GM12878 (cell line): Measurements from ENCODE around the gene QSOX1. TPM values are rescaled to one million over a fixed set of nuclear protein-coding genes. Genes with fewer than 3 reads are reported as not detected.

Experiments used
- ATAC-seq: fragments of 200-7000 bp; cut with Tn5 transposase; 3 replicates; pipeline ENCODE4 v1.9.1; 2020; ENCODE audit warnings: mild to moderate bottlenecking, moderate library complexity
- BruUV-seq: library from RNA; stranded (reverse); fragments of 400-500 nt; replicated peaks from 2 replicates; lab custom pipeline; 2021; lab: Mats Ljungman, UMichigan
- CTCF ChIA-PET: fragments of 300-600 bp; sonication (Branson Sonifier 250); formaldehyde crosslinking; extraction: SDS; loops from one replicate; lab custom pipeline; 2021; ENCODE audit warnings: inconsistent platforms; lab: Yijun Ruan, JAX
- POLR2A ChIA-PET: fragments of 350-600 bp; formaldehyde crosslinking; extraction: SDS; loops from one replicate; lab custom pipeline; 2021; ENCODE audit warnings: inconsistent platforms; lab: Charles Lee
- RAD21 ChIA-PET: fragments of 300-600 bp; sonication (Branson Sonifier 250); formaldehyde crosslinking; loops from one replicate; lab custom pipeline; 2023; ENCODE audit warnings: antibody characterized with exemption; ENCODE audit not compliant: unreplicated experiment; lab: Charles Lee
- SMC1A ChIA-PET: fragments of 300-600 bp; sonication (Branson Sonifier 250); formaldehyde crosslinking; loops from one replicate; lab custom pipeline; 2023; ENCODE audit not compliant: unreplicated experiment, uncharacterized antibody; lab: Charles Lee
- DNase-seq: peaks from one replicate; pipeline ENCODE4 v3.0.0-alpha.2; 2011; ENCODE audit warnings: low read depth, low spot score
- FAIRE-seq: peaks from 3 replicates; lab custom pipeline; 2011; peaks lifted over from hg19 to GRCh38; lab: Jason Lieb, UNC
- H2AFZ ChIP-seq: 2 replicates; pipeline ENCODE4 v1.6.0; 2011; ENCODE audit warnings: low read depth, low read length, control low read depth; ENCODE audit not compliant: control insufficient read depth
- H3K27ac ChIP-seq: 2 replicates; pipeline ENCODE4 v1.5.1; 2011; ENCODE audit warnings: control low read depth; ENCODE audit not compliant: control insufficient read depth, insufficient read depth
- H3K27me3 ChIP-seq, 2 experiments: replicated peaks in 1 of 2; 2 replicates each; pipeline versions ENCODE4 v1.6.0 to v1.6.1; 2011; ENCODE audit warnings: low read length in 1 of 2; ENCODE audit not compliant: control insufficient read depth in 2 of 2, insufficient read depth in 2 of 2
- H3K36me3 ChIP-seq, 2 experiments: 2 replicates each; pipeline ENCODE4 v1.5.1; 2011; ENCODE audit warnings: low read length in 1 of 2; ENCODE audit not compliant: control insufficient read depth in 2 of 2, insufficient read depth in 2 of 2
- H3K4me1 ChIP-seq: 2 replicates; pipeline ENCODE4 v1.6.1; 2011; ENCODE audit warnings: mild to moderate bottlenecking, low read length, moderate library complexity, mixed read lengths; ENCODE audit not compliant: control insufficient read depth, insufficient read depth
- H3K4me2 ChIP-seq: 2 replicates; pipeline ENCODE4 v1.6.0; 2011; ENCODE audit warnings: control low read depth; ENCODE audit not compliant: control insufficient read depth, insufficient read depth
- H3K4me3 ChIP-seq: fragments of 200-600 bp; sonication (generic); 2 replicates; pipeline ENCODE4 v1.5.1; 2016
- H3K79me2 ChIP-seq: 2 replicates; pipeline ENCODE4 v1.6.0; 2011; ENCODE audit warnings: low read length; ENCODE audit not compliant: control insufficient read depth, insufficient read depth
- H3K9ac ChIP-seq: 2 replicates; pipeline ENCODE4 v1.8.0; 2011; ENCODE audit warnings: low read length, control low read depth, mixed read lengths; ENCODE audit not compliant: control insufficient read depth, insufficient read depth
- H3K9me3 ChIP-seq: replicated peaks from 3 replicates; pipeline ENCODE4 v1.5.1; 2011; ENCODE audit warnings: mild to moderate bottlenecking, low read length; ENCODE audit not compliant: control insufficient read depth, insufficient read depth
- H4K20me1 ChIP-seq: 2 replicates; pipeline ENCODE4 v1.6.0; 2011; ENCODE audit not compliant: control insufficient read depth, insufficient read depth
- CEBPZ ChIP-seq: fragments of 150-350 bp; IDR thresholded peaks from 2 replicates; pipeline ENCODE4 v1.6.1; 2016; ENCODE audit warnings: low read depth, low read length
- EED ChIP-seq: sonication (generic); IDR thresholded peaks from 2 replicates; pipeline ENCODE4 v1.6.1; 2016; ENCODE audit warnings: antibody characterized with exemption, low read depth
- HSF1 ChIP-seq: fragments of 150-350 bp; IDR thresholded peaks from 2 replicates; pipeline ENCODE4 v1.6.1; 2014; ENCODE audit warnings: mild to moderate bottlenecking, low read depth, low read length
- JUND ChIP-seq: IDR thresholded peaks from 2 replicates; pipeline ENCODE4 v1.6.1; 2012; ENCODE audit warnings: low read depth, mild to moderate bottlenecking, low read length, improper control_type of control experiment, moderate library complexity
- MTA2 ChIP-seq: fragments of 450-650 bp; IDR thresholded peaks from 2 replicates; pipeline ENCODE4 v1.6.1; 2016; ENCODE audit warnings: low read depth, mild to moderate bottlenecking, moderate library complexity
- NRF1 ChIP-seq: conservative IDR thresholded peaks from 2 replicates; pipeline ENCODE4 v1.6.1; 2011; ENCODE audit warnings: mild to moderate bottlenecking, low read depth, low read length, improper control_type of control experiment
- SUPT20H ChIP-seq: IDR thresholded peaks from 2 replicates; pipeline ENCODE4 v1.6.1; 2011; ENCODE audit warnings: low read depth, mild to moderate bottlenecking, low read length, moderate library complexity, borderline replicate concordance; ENCODE audit not compliant: control insufficient read depth
- USF1 ChIP-seq: IDR thresholded peaks from 2 replicates; pipeline ENCODE4 v1.6.1; 2011; ENCODE audit warnings: borderline replicate concordance, low read depth, mild to moderate bottlenecking, moderate library complexity, mixed read lengths, low read length; ENCODE audit not compliant: insufficient read depth; ENCODE audit errors: extremely low read length
- YBX1 ChIP-seq: fragments of 450-650 bp; IDR thresholded peaks from 2 replicates; pipeline ENCODE4 v1.6.1; 2016; ENCODE audit warnings: antibody characterized with exemption
- ZBTB4 ChIP-seq: fragments of 450-650 bp; formaldehyde crosslinking; IDR thresholded peaks from 2 replicates; pipeline ENCODE4 v1.4.0; 2022; ENCODE audit warnings: mild to moderate bottlenecking, moderate library complexity
- WGBS: methylation state at CpG from one replicate; pipeline ENCODE4 v1.1.6; 2016; ENCODE audit warnings: low lambda C conversion rate; ENCODE audit not compliant: insufficient replicate concordance, insufficient coverage; ENCODE audit errors: missing lambda C conversion rate; 5-methylcytosine and 5-hydroxymethylcytosine counted together
- in situ Hi-C: fragments of 300-500 bp; cut with MboI; formaldehyde crosslinking; loops from 9 replicates; pipeline ENCODE4 v1.14.3; 2018; ENCODE audit warnings: mixed read lengths
- intact Hi-C: fragments of 100-400 bp; cut with micrococcal nuclease; formaldehyde crosslinking; loops from one replicate; pipeline ENCODE4 v1.14.2; 2022; ENCODE audit not compliant: unreplicated experiment
- polyA plus RNA-seq, 11 experiments: library from polyadenylated mRNA; depleted of rRNA in 4 of 11; unstranded in 6 of 11; stranded (reverse) in 5 of 11; fragments of >200 nt; fragmentation: Nextera tagmentation in 4 of 11; fragmentation: Illumina TruSeq in 1 of 11; extraction: Ambion mirVana in 4 of 11; extraction: Trizol in 1 of 11; gene quantifications; 1 replicate in 1 of 11; 2 replicates in 10 of 11; pipeline versions ENCODE4 v1.2.1 to v1.2.3, GENCODE V29; 2011 to 2016; ENCODE audit warnings: inconsistent platforms in 2 of 11, missing spikeins in 2 of 11, low read depth in 1 of 11
- total RNA-seq, 4 experiments: library from RNA; depleted of rRNA in 3 of 4; stranded (reverse); fragments of >200 nt in 3 of 4; fragmentation: Illumina TruSeq in 1 of 4; extraction: Trizol in 1 of 4; gene quantifications; 2 replicates each; pipeline versions ENCODE4 v1.2.1 to v1.2.3, GENCODE V29; 2013 to 2021

Gene QSOX1
- total and polyA plus RNA-seq, 10 of the 15 experiments (the other 5 are each of a cell fraction or from before 2014, with no cell fraction given) = 1.8 to 31.3 (median 11.2) TPM

- TF ChIP-seq CEBPZ = no peak
- no peak for TF ChIP-seq HSF1
Measured at GRCh38 chr1:180183426-180183825, 28.8 kb downstream of the QSOX1 start (continued).

GRCh38 chr1:180184041-180184440, 29.4 kb downstream of the QSOX1 start:
- no peaks in the 10 kb centered on the region for H3K79me2 ChIP-seq
- intact Hi-C loops = no loop called here
- no peak overlapping the region for H3K4me2 ChIP-seq
- RAD21 ChIA-PET = no interaction called here
- no peaks in the 10 kb centered on the region for H4K20me1 ChIP-seq
- no peak overlapping the region for H3K9ac ChIP-seq
- ATAC-seq = no peak
- in situ Hi-C loops = no loop called here
- H3K27me3 ChIP-seq = no peaks in the 10 kb centered on the region
- H3K4me3 ChIP-seq = no peak overlapping the region
- SMC1A ChIA-PET = no interaction called here
- no peak overlapping the region for H2AFZ ChIP-seq
- POLR2A ChIA-PET = no interaction called here
- CTCF ChIA-PET = interaction anchor here (1.1 to 1.2 kb wide), 2 partner anchors 29 to 316 kb away, joined by 3 read pairs; partner anchors contain the start of gene QSOX1
- DNase-seq = no peak
- no peaks in the 10 kb centered on the region for H3K9me3 ChIP-seq
- no peaks in the 10 kb centered on the region for H3K4me1 ChIP-seq
- WGBS = 92% methylated on average over 9 of the region's 9 CpGs
- peaks cover 0 to 3% of the 10 kb centered on the region in 2 experiments; a peak in 2 of 4 replicates for H3K36me3 ChIP-seq
- no TSS peak for BruUV-seq
- FAIRE-seq = no peak
- H3K27ac ChIP-seq = no peak overlapping the region
- no peak for TF ChIP-seq SUPT20H
- TF ChIP-seq USF1 = no peak
- no peak for TF ChIP-seq ZBTB4
- TF ChIP-seq NRF1 = no peak
- TF ChIP-seq JUND = no peak
- TF ChIP-seq EED = no peak
- no peak for TF ChIP-seq YBX1
- no peak for TF ChIP-seq MTA2
